GM15510 (cell line): ENCODE results near the gene EPHA1.

ENCODE experiments used
- POLR2A ChIP-seq: IDR thresholded peaks from 3 replicates; pipeline ENCODE4 v1.6.1; 2011; ENCODE audit warnings: borderline replicate concordance; ENCODE audit not compliant: insufficient read length; ENCODE audit errors: extremely low read depth

Gene EPHA1

DNA sequence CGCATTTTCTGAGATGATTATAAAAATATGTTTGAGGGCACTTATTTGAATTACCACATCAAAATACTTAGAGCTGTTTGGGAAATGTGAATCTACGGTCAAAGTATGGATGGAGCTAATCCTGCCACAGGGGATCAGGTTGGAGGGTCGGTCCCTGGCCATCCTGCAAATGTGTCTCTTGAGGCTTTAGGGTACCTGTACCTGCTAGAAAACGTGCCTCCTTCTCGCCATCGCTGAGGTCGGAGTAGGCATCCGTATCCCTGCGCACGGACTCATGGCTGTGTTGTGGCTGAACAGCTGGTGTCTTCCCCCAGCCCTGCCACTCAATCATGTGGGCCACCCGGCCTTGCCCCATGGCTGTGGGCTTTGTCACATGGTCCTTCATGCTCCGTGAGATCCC lies 50.0 kb downstream of the EPHA1 start:
- TF ChIP-seq POLR2A, result no peak

GRCh38 chr7:143356414-143357050 lies 52.1 kb downstream of the EPHA1 start:
- TF ChIP-seq POLR2A, result no peak

DNA sequence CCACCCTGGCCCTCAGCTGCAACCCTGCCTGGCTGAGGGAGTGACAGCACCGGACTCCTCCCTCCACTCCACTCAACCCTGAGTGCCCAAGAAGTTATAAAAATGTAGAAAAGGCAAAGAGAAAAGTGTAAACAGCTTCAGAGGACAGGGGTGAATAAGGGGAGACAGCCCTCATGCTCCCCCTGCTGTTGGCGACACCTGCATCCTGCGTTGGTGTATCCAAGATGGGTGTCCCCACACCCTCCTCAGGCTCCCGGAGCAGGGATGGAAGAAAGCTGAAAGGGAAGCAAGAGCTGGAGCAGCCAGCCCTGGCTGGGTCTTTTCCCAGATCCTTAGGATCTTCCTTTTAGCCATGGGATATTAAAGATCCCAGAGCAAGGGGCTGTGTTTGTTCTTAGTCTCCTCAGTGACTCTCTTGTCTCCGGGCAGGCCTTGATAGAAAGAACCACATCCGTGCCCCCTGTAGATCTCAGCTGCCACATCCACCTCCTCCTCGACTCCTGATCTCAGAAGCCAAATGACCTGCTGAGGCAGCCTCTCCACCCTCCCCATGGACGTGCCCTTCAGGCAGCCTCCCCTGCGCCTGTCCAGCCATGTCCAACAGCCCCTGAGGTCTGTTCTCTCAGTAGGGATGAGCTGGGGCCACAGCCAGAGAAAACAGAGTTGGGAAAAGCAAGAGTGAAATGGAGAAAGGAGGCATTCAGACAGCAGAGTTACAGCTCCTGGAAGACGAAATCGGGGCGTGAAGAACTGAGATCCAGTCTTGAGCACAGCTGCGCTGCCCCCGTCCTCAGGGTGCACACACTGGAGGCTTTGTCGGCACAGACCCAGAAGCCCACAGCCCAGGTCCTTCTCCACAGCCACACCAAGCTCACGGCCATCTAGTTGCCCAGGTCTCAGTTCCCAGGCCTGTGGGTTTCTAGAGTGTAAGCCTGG lies 52.9 kb downstream of the EPHA1 start:
- TF ChIP-seq POLR2A, result no peak

DNA sequence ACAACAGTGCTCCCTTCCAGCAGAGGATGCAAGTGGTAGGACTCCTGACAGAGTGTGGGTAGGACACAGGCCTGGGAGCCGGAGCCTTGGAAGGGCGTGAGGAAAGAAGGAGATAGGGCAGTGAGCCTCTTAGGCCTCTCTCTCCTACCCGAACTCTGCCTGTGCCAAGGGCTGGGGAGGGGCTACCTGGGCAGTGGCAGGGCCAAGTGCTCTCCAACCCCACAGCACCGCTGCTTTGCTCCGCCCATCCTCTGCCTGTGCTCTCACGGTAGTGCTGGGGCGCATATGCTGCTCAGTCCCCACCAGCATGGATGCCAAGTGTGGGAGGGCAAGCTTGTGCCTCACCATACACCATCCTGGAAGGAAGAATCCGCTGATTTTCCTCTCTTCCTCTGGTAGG lies 53.7 kb downstream of the EPHA1 start:
- no peak for TF ChIP-seq POLR2A

DNA sequence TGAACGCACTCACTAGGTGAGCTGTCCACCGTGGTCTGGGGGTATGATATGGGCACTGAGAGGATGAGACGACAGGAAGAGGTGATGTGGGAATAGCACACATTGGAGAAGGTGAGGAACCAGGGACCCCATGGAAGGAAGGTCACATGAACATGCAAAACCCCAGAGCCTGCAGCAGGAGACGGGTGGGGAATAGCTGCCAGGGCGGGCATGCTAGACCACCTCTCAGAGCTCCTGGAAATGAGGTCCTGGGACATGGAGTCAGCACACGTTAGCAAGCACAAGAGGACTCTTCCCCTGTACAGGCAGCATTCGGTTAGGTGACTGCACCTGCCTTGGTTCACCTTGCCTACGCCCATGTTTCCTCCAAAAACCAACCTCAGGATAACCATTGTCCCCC lies 54.3 kb downstream of the EPHA1 start:
- TF ChIP-seq POLR2A, result no peak

- no peak for TF ChIP-seq POLR2A
Measured at GRCh38 chr7:143352531-143353002, 56.1 kb downstream of the EPHA1 start.

GRCh38 chr7:143351574-143351973 lies 57.1 kb downstream of the EPHA1 start:
- no peak for TF ChIP-seq POLR2A

DNA sequence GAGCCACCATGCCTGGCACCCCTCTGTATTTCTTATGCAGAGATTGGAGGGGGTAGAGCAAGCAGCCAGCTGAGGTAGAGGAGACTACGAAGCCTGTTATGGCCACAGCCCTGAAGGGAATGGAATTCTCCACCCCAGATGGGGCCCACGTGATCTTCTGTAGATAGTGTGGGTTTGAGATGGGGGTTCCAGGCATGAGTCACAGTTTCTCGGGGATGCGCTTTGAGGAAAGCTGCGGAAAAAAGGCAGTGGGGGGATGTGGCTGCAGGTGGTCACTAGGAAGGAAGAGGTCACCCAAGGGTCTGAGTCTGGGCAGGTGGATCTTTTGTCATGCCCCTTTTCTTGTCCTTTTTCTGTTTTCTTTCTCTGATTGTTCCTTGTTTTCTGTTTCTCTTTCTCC lies 57.6 kb downstream of the EPHA1 start:
- TF ChIP-seq POLR2A, result no peak

DNA sequence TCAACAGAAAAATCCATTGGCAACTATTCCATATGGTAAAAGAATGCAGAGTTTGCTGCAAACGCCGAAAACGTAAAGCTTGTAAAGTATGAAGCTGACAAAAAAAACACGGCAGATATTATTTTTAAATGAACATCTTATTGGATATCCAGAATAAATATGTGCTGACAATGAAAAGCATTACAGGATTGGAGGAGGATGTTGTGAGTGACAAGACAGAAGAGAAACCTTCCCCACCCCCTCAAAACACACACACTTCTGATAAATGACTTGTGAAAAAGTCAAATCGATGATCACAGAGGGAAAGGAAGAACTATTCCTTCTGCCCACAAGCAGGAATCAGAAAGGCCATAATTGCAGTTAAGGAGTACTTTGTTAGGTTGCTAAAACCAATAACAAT lies 60.7 kb downstream of the EPHA1 start:
- TF ChIP-seq POLR2A, result no peak

GRCh38 chr7:143346018-143346417 lies 62.6 kb downstream of the EPHA1 start:
- TF ChIP-seq POLR2A, result no peak

DNA sequence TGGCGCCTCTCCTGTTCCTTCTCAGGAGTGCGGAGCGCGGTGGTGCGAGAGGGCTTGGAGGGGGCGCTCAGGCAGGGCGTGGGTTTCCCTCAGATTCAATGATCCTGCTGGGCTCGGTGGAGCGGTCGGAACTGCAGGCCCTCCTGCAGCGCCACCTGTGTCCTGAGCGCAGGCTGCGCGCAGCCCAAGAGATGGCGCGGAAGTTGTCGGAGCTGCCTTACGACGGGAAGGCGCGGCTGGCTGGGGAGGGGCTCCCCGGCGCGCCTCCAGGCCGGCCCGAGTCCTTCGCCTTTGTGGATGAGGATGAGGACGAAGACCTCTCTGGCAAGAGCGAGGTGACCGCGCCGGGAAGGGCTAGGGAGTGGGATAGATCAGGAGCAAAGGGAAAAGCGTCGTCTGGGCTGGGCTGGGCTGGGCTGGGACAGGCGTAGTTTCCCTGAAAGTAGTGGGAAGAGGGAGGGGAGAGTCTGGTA lies 63.2 kb downstream of the EPHA1 start:
- TF ChIP-seq POLR2A, result no peak

- TF ChIP-seq POLR2A, result no peak
Measured at GRCh38 chr7:143343596-143343995, 65.1 kb downstream of the EPHA1 start.

- no peak for TF ChIP-seq POLR2A
Measured at GRCh38 chr7:143341842-143342241, 66.8 kb downstream of the EPHA1 start.
